ENCODE measurements around the gene DDA1.

DNA sequence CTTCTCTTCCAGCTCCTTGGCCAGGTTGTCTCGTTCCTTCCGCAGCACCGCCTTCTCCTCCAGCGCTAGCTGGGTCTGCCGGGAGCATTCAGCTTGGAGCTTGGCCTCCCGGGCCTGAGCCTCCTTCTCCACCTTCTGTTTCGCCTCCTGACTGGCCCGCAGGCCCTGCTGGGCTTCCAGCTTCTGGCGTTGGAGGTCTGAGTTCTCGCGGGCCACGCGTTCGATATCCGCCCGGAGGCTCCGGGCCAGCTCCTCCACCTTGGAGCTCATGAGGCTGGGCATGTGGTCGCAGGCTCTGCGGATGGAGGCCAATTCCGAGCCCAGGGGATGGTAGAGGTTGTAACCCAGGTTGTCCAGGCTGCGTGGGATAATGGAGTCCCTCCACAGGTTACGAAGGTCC is 56.0 kb downstream of the DDA1 start:
- TF ChIP-seq, protein P1, sequence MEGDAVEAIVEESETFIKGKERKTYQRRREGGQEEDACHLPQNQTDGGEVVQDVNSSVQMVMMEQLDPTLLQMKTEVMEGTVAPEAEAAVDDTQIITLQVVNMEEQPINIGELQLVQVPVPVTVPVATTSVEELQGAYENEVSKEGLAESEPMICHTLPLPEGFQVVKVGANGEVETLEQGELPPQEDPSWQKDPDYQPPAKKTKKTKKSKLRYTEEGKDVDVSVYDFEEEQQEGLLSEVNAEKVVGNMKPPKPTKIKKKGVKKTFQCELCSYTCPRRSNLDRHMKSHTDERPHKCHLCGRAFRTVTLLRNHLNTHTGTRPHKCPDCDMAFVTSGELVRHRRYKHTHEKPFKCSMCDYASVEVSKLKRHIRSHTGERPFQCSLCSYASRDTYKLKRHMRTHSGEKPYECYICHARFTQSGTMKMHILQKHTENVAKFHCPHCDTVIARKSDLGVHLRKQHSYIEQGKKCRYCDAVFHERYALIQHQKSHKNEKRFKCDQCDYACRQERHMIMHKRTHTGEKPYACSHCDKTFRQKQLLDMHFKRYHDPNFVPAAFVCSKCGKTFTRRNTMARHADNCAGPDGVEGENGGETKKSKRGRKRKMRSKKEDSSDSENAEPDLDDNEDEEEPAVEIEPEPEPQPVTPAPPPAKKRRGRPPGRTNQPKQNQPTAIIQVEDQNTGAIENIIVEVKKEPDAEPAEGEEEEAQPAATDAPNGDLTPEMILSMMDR (conservative IDR thresholded peaks at IDR 0.05; ENCODE audit: low read depth, low read length), result no peak
- TF ChIP-seq EZH2 (IDR thresholded peaks at IDR 0.05; ENCODE audit: low read length, unreplicated experiment), result no peak
